Caco-2 (cell line): ENCODE data around the gene NPAS3. TPM values are rescaled to one million over a fixed set of nuclear protein-coding genes. Genes with fewer than 3 reads are reported as not detected.

Experiments
- BruUV-seq: library from RNA; stranded (reverse); fragments of 400-500 nt; replicated peaks from 2 replicates; lab custom pipeline; 2021; lab: Mats Ljungman, UMichigan
- CTCF ChIA-PET: fragments of 300-600 bp; sonication (Branson Sonifier 250); formaldehyde crosslinking; loops from one replicate; lab custom pipeline; 2022; ENCODE audit warnings: antibody characterized with exemption; lab: Charles Lee
- POLR2A ChIA-PET: fragments of 300-600 bp; sonication (Branson Sonifier 250); formaldehyde crosslinking; loops from one replicate; lab custom pipeline; 2022; ENCODE audit warnings: antibody characterized with exemption; lab: Charles Lee
- DNase-seq, 2 experiments: peaks; one replicate each; pipeline versions ENCODE4 v3.0.0 to v3.0.0-alpha.2; 2020 to 2022
- H3K27me3 ChIP-seq: replicated peaks from 2 replicates; pipeline ENCODE4 v1.6.0; 2011; ENCODE audit warnings: low read length; ENCODE audit not compliant: control insufficient read depth, insufficient read depth
- H3K36me3 ChIP-seq: 2 replicates; pipeline ENCODE4 v1.5.1; 2011; ENCODE audit warnings: low read length; ENCODE audit not compliant: control insufficient read depth, insufficient read depth
- H3K4me1 ChIP-seq: fragments of 250-450 bp; sonication (Bioruptor Pico); 2 replicates; pipeline ENCODE4 v1.5.1; 2020; ENCODE audit warnings: mild to moderate bottlenecking
- H3K4me3 ChIP-seq: 2 replicates; pipeline ENCODE4 v1.5.1; 2011; ENCODE audit warnings: low read depth, mild to moderate bottlenecking, control low read depth, low read length
- H3K9me3 ChIP-seq: fragments of 250-450 bp; sonication (Bioruptor Pico); 2 replicates; pipeline ENCODE4 v1.5.1; 2020; ENCODE audit warnings: mild to moderate bottlenecking, moderate library complexity
- H3K27ac Mint-ChIP-seq: one replicate; pipeline ENCODE4 v1.8.0; 2022; ENCODE audit warnings: mixed read lengths; ENCODE audit not compliant: unreplicated experiment
- H3K27me3 Mint-ChIP-seq: one replicate; pipeline ENCODE4 v1.8.0; 2022; ENCODE audit warnings: mixed read lengths; ENCODE audit not compliant: insufficient read depth, unreplicated experiment
- H3K36me3 Mint-ChIP-seq: one replicate; pipeline ENCODE4 v1.8.0; 2022; ENCODE audit warnings: mild to moderate bottlenecking, mixed read lengths; ENCODE audit not compliant: insufficient read depth, unreplicated experiment
- H3K4me1 Mint-ChIP-seq: one replicate; pipeline ENCODE4 v1.8.0; 2022; ENCODE audit warnings: low read depth, mixed read lengths; ENCODE audit not compliant: unreplicated experiment
- H3K4me3 Mint-ChIP-seq: one replicate; pipeline ENCODE4 v1.8.0; 2022; ENCODE audit warnings: mild to moderate bottlenecking, moderate library complexity, mixed read lengths; ENCODE audit not compliant: unreplicated experiment
- H3K9me3 Mint-ChIP-seq: one replicate; pipeline ENCODE4 v1.8.0; 2022; ENCODE audit warnings: mixed read lengths; ENCODE audit not compliant: unreplicated experiment
- intact Hi-C: fragments of 100-400 bp; cut with micrococcal nuclease; formaldehyde crosslinking; loops from one replicate; pipeline ENCODE4 v1.10.0; 2022; ENCODE audit not compliant: unreplicated experiment
- total RNA-seq: library from RNA; stranded (reverse); gene quantifications from 2 replicates; pipeline ENCODE4 v1.2.3, GENCODE V29; 2022
- TF ChIP-seq, protein P1 (sequence below), 2 experiments: fragments of 200-600 bp in 1 of 2; IDR thresholded peaks; 1 replicate in 1 of 2; 2 replicates in 1 of 2; pipeline versions ENCODE4 v1.5.1 to v1.8.0; 2011 to 2022; ENCODE audit warnings: antibody characterized with exemption in 1 of 2, control low read depth in 1 of 2, inconsistent platforms in 1 of 2, low read depth in 1 of 2, low read length in 1 of 2, mild to moderate bottlenecking in 1 of 2, moderate library complexity in 1 of 2; ENCODE audit not compliant: insufficient read depth in 1 of 2, severe bottlenecking in 1 of 2, unreplicated experiment in 1 of 2

The NPAS3 gene
- total RNA-seq, 1 experiment from 2014 or later: not detected

DNA sequence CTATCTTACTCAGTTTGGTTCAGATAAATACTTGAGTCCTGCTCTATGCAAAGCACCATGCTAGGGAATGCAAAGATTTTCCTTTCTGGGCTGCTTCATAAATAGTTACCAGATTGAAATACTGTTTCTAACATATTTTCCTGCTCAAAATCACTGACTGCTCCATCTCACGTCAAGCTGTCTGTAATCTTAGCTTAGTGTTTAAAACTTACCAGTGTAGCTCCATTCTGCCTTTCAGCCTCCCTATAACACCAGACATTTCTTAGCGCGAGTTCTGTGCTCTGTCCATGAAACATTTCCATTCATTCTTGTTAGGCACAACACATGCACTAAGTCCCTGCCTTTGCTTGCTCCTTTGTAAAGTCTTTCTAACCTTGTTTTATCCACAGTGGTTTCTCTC is 129.4 kb downstream of the NPAS3 start:
- Histone ChIP-seq H3K36me3 (no peaks in the 10 kb centered on the region), H3K9me3 (no peaks in the 10 kb centered on the region), H3K27me3 (no peaks in the 10 kb centered on the region), H3K4me1 (no peaks in the 10 kb centered on the region), H3K4me3 (no peak overlapping the region)
- no peaks in the 10 kb centered on the region for H3K9me3 Mint-ChIP-seq
- intact Hi-C loops: no loop called here
- peaks cover 12% of the 10 kb centered on the region for H3K27me3 Mint-ChIP-seq
- DNase-seq: no peak
- no peak overlapping the region for H3K4me3 Mint-ChIP-seq
- no TSS peak for BruUV-seq
- H3K4me1 Mint-ChIP-seq: no peaks in the 10 kb centered on the region
- H3K36me3 Mint-ChIP-seq: no peaks in the 10 kb centered on the region
- TF ChIP-seq, protein P1, sequence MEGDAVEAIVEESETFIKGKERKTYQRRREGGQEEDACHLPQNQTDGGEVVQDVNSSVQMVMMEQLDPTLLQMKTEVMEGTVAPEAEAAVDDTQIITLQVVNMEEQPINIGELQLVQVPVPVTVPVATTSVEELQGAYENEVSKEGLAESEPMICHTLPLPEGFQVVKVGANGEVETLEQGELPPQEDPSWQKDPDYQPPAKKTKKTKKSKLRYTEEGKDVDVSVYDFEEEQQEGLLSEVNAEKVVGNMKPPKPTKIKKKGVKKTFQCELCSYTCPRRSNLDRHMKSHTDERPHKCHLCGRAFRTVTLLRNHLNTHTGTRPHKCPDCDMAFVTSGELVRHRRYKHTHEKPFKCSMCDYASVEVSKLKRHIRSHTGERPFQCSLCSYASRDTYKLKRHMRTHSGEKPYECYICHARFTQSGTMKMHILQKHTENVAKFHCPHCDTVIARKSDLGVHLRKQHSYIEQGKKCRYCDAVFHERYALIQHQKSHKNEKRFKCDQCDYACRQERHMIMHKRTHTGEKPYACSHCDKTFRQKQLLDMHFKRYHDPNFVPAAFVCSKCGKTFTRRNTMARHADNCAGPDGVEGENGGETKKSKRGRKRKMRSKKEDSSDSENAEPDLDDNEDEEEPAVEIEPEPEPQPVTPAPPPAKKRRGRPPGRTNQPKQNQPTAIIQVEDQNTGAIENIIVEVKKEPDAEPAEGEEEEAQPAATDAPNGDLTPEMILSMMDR (IDR thresholded peaks at IDR 0.05; ENCODE audit: insufficient read depth in 1 of 2, low read depth in 1 of 2, low read length in 1 of 2, severe bottlenecking in 1 of 2, unreplicated experiment in 1 of 2): no peak
- POLR2A ChIA-PET: no interaction called here
- CTCF ChIA-PET: no interaction called here
- no peak overlapping the region for H3K27ac Mint-ChIP-seq

DNA sequence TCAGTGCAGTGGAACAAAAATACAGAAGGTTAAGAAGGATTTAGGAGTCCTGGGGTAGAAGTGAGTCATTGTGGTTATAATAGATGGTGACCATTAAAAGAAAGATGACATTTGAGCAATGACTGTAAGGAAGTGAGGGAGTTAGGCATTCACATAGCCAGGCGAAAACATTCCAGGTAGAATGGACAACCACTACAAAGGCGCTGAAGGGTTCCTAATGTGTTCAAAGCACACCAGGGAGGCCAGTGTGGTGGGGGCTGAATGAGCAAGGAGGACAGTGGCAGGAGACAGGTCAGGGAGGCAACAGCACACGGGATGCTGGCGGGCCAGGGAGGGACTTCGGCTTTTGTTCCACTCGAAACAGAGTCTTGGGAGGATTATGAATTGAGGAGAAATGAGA is 129.9 kb downstream of the NPAS3 start:
- ChIA-PET POLR2A (no interaction called here), CTCF (no interaction called here)
- TF ChIP-seq, protein P1 (IDR thresholded peaks at IDR 0.05; ENCODE audit: insufficient read depth in 1 of 2, low read depth in 1 of 2, low read length in 1 of 2, severe bottlenecking in 1 of 2, unreplicated experiment in 1 of 2): no peak
- Mint-ChIP-seq H3K9me3 (no peaks in the 10 kb centered on the region), H3K4me3 (no peak overlapping the region), H3K27ac (no peak overlapping the region), H3K4me1 (no peaks in the 10 kb centered on the region), H3K27me3 (peaks cover 15% of the 10 kb centered on the region), H3K36me3 (no peaks in the 10 kb centered on the region)
- BruUV-seq: no TSS peak
- DNase-seq: no peak
- Histone ChIP-seq H3K4me1 (no peaks in the 10 kb centered on the region), H3K36me3 (no peaks in the 10 kb centered on the region), H3K4me3 (no peak overlapping the region), H3K9me3 (no peaks in the 10 kb centered on the region), H3K27me3 (no peaks in the 10 kb centered on the region)
- intact Hi-C loops: no loop called here

DNA sequence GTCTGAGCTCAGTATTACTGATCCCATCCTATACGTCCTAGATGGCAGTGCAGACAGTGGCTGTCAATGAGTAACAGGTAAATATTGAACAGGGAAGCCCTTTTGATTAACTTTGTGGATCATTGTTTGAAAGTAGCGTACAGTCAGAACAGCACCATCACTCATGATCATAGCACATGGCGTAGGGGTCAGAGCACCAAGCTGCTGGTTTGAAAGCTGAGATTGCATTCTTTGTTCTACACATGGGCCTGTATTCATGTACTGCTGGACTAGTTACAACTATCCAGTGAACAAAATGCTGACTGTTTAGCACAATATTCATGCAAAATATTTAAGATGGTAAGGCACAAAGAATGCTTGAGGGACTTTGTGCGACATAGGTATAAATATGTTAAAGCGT is 131.8 kb downstream of the NPAS3 start:
- H3K9me3 Mint-ChIP-seq: no peaks in the 10 kb centered on the region
- no TSS peak for BruUV-seq
- peaks cover 17% of the 10 kb centered on the region for H3K27me3 Mint-ChIP-seq
- Histone ChIP-seq H3K36me3 (no peaks in the 10 kb centered on the region), H3K9me3 (no peaks in the 10 kb centered on the region), H3K4me3 (no peak overlapping the region), H3K4me1 (no peaks in the 10 kb centered on the region), H3K27me3 (no peaks in the 10 kb centered on the region)
- H3K27ac Mint-ChIP-seq: no peak overlapping the region
- H3K4me1 Mint-ChIP-seq: no peaks in the 10 kb centered on the region
- CTCF ChIA-PET: interaction anchor here (0.6 kb wide), 1 partner anchor 94 kb away, joined by 3 read pairs; no protein-coding TSS in a partner anchor
- intact Hi-C loops: no loop called here
- TF ChIP-seq, protein P1 (IDR thresholded peaks at IDR 0.05; ENCODE audit: insufficient read depth in 1 of 2, low read depth in 1 of 2, low read length in 1 of 2, severe bottlenecking in 1 of 2, unreplicated experiment in 1 of 2): no peak
- H3K36me3 Mint-ChIP-seq: no peaks in the 10 kb centered on the region
- DNase-seq: no peak
- H3K4me3 Mint-ChIP-seq: no peak overlapping the region
- POLR2A ChIA-PET: no interaction called here
